HCT116 (cell line): ENCODE data around the gene CD72.

Experiments
- CTCF ChIP-seq, 3 experiments: fragments of 200-600 bp in 1 of 3; sonication (generic) in 1 of 3; IDR thresholded peaks in 2 of 3; conservative IDR thresholded peaks in 1 of 3; 2 replicates each; pipeline ENCODE4 v1.5.1; 2012 to 2017; ENCODE audit warnings: low read depth in 2 of 3, low read length in 2 of 3, antibody characterized with exemption in 1 of 3, borderline replicate concordance in 1 of 3, control low read depth in 1 of 3, mild to moderate bottlenecking in 1 of 3, mixed read lengths in 1 of 3, mixed run types in 1 of 3, moderate library complexity in 1 of 3; ENCODE audit not compliant: insufficient read depth in 1 of 3
- POLR2A ChIP-seq: IDR thresholded peaks from 2 replicates; pipeline ENCODE4 v1.7.0; 2011; ENCODE audit warnings: borderline replicate concordance; ENCODE audit not compliant: insufficient read depth, insufficient read length; ENCODE audit errors: extremely low read depth
- REST ChIP-seq: IDR thresholded peaks from 2 replicates; pipeline ENCODE4 v1.6.1; 2012; ENCODE audit warnings: low read depth

- TF ChIP-seq POLR2A (no peak), CTCF (IDR thresholded peaks at IDR 0.05 in 2 of 3, conservative IDR thresholded peaks at IDR 0.05 in 1 of 3; ENCODE audit: borderline replicate concordance in 1 of 3, insufficient read depth in 1 of 3, low read depth in 2 of 3, low read length in 2 of 3) (no peak), REST (no peak)
Observed at GRCh38 chr9:35661756-35662350, 43.6 kb upstream of the CD72 start.
